Mesenchymal stem cell (in vitro differentiated cells and primary cell): ENCODE results near the gene SYNJ2.
A peak's percentile ranks its signal among the peaks of the same experiment; 100 is the strongest.

Source experiments
- DNase-seq: peaks from one replicate; pipeline ENCODE4 v3.0.0-alpha.2; 2013
- H2AFZ ChIP-seq: one replicate; pipeline ENCODE4 v1.6.1; 2013; ENCODE audit warnings: low read depth, mild to moderate bottlenecking, control low read depth, inconsistent platforms, low read length, moderate library complexity
- H2AK5ac ChIP-seq: 2 replicates; pipeline ENCODE4 v1.6.1; 2013; ENCODE audit warnings: low read length, moderate library complexity, mild to moderate bottlenecking, inconsistent platforms; ENCODE audit not compliant: severe bottlenecking
- H2BK120ac ChIP-seq: one replicate; pipeline ENCODE4 v1.6.1; 2013; ENCODE audit warnings: low read depth, mild to moderate bottlenecking, inconsistent platforms, low read length, moderate library complexity
- H2BK12ac ChIP-seq, 2 experiments: one replicate each; pipeline ENCODE4 v1.6.1; 2013; ENCODE audit warnings: inconsistent platforms in 2 of 2, low read length in 2 of 2, mild to moderate bottlenecking in 2 of 2, moderate library complexity in 2 of 2, control low read depth in 1 of 2
- H2BK15ac ChIP-seq: one replicate; pipeline ENCODE4 v1.6.1; 2013; ENCODE audit warnings: mild to moderate bottlenecking, low read depth, inconsistent platforms; ENCODE audit not compliant: poor library complexity, severe bottlenecking
- H2BK5ac ChIP-seq: 2 replicates; pipeline ENCODE4 v1.6.1; 2013; ENCODE audit warnings: low read depth, mild to moderate bottlenecking, low read length, control low read depth, inconsistent platforms; ENCODE audit not compliant: poor library complexity, severe bottlenecking
- H3K14ac ChIP-seq, 2 experiments: one replicate each; pipeline ENCODE4 v1.6.1; 2013; ENCODE audit warnings: inconsistent platforms in 2 of 2, low read length in 2 of 2, control low read depth in 1 of 2, mild to moderate bottlenecking in 1 of 2, moderate library complexity in 1 of 2
- H3K18ac ChIP-seq, 2 experiments: one replicate each; pipeline ENCODE4 v1.6.1; 2013; ENCODE audit warnings: inconsistent platforms in 2 of 2, low read length in 2 of 2, control low read depth in 1 of 2, low read depth in 1 of 2, mild to moderate bottlenecking in 1 of 2
- H3K23ac ChIP-seq, 2 experiments: one replicate each; pipeline ENCODE4 v1.6.1; 2013; ENCODE audit warnings: inconsistent platforms in 2 of 2, low read length in 2 of 2, mild to moderate bottlenecking in 2 of 2, moderate library complexity in 2 of 2, control low read depth in 1 of 2
- H3K27ac ChIP-seq: 2 replicates; pipeline ENCODE4 v1.5.1; 2013; ENCODE audit warnings: mild to moderate bottlenecking, moderate library complexity, low read length, control low read depth, inconsistent platforms; ENCODE audit not compliant: poor library complexity, severe bottlenecking
- H3K27me3 ChIP-seq, 2 experiments: 2 replicates each; pipeline versions ENCODE4 v1.6.1 to v1.7.0; 2013; ENCODE audit warnings: low read length in 2 of 2, mild to moderate bottlenecking in 2 of 2, moderate library complexity in 2 of 2, control low read depth in 1 of 2, inconsistent platforms in 1 of 2; ENCODE audit not compliant: control insufficient read depth in 1 of 2, insufficient read depth in 1 of 2
- H3K36me3 ChIP-seq, 2 experiments: 2 replicates each; pipeline versions ENCODE4 v1.6.1 to v1.7.0; 2013; ENCODE audit warnings: low read length in 2 of 2, control low read depth in 1 of 2, inconsistent platforms in 1 of 2, low read depth in 1 of 2, mild to moderate bottlenecking in 1 of 2; ENCODE audit not compliant: insufficient read depth in 2 of 2, control insufficient read depth in 1 of 2
- H3K4ac ChIP-seq, 2 experiments: one replicate each; pipeline ENCODE4 v1.6.1; 2013; ENCODE audit warnings: inconsistent platforms in 2 of 2, low read length in 2 of 2, mild to moderate bottlenecking in 2 of 2, moderate library complexity in 2 of 2, control low read depth in 1 of 2, low read depth in 1 of 2
- H3K4me1 ChIP-seq: 2 replicates; pipeline ENCODE4 v1.6.1; 2013; ENCODE audit warnings: low read depth, low read length, control low read depth; ENCODE audit not compliant: control insufficient read depth, insufficient read depth
- H3K4me2 ChIP-seq: 2 replicates; pipeline ENCODE4 v1.6.1; 2013; ENCODE audit warnings: low read length, mild to moderate bottlenecking, inconsistent platforms; ENCODE audit not compliant: poor library complexity, severe bottlenecking
- H3K4me3 ChIP-seq, 2 experiments: 2 replicates each; pipeline versions ENCODE4 v1.5.1 to v1.7.0; 2013; ENCODE audit warnings: low read length in 2 of 2, mild to moderate bottlenecking in 2 of 2, control low read depth in 1 of 2, low read depth in 1 of 2; ENCODE audit not compliant: insufficient read depth in 1 of 2
- H3K79me1 ChIP-seq: replicated peaks from 2 replicates; pipeline ENCODE4 v1.6.1; 2013; ENCODE audit warnings: mild to moderate bottlenecking, control low read depth, low read length, inconsistent platforms; ENCODE audit not compliant: poor library complexity, severe bottlenecking
- H3K9ac ChIP-seq: 2 replicates; pipeline ENCODE4 v1.7.0; 2013; ENCODE audit warnings: mild to moderate bottlenecking, low read length, moderate library complexity
- H3K9me3 ChIP-seq: 2 replicates; pipeline ENCODE4 v1.7.0; 2013; ENCODE audit warnings: mild to moderate bottlenecking, low read length; ENCODE audit not compliant: control insufficient read depth
- H4K8ac ChIP-seq: one replicate; pipeline ENCODE4 v1.6.1; 2013; ENCODE audit warnings: inconsistent platforms, mild to moderate bottlenecking, low read length, moderate library complexity
- H4K91ac ChIP-seq: one replicate; pipeline ENCODE4 v1.6.1; 2013; ENCODE audit warnings: mild to moderate bottlenecking, low read length, inconsistent platforms
- WGBS: methylation state at CpG from one replicate; pipeline ENCODE4 v1.1.7; 2013; ENCODE audit warnings: mixed read lengths; 5-methylcytosine and 5-hydroxymethylcytosine counted together

The SYNJ2 gene

GRCh38 chr6:157982563-157983405 lies 1.1 kb downstream of the SYNJ2 start:
- Histone ChIP-seq H3K14ac (no peak overlapping the region), H3K4me2 (peak overlapping the region; percentile 82)

GRCh38 chr6:157983406-157984119 lies 1.9 kb downstream of the SYNJ2 start:
- Histone ChIP-seq H3K14ac (no peak overlapping the region), H3K18ac (no peak overlapping the region), H3K4ac (no peak overlapping the region), H3K9ac (peak overlapping the region; percentile 88), H4K91ac (no peak overlapping the region), H3K4me1 (peaks cover 38% of the 10 kb centered on the region), H3K27me3 (no peaks in the 10 kb centered on the region), H2AK5ac (no peak overlapping the region), H2AFZ (no peak overlapping the region), H2BK5ac (no peak overlapping the region), H2BK120ac (no peak overlapping the region), H2BK12ac (no peak overlapping the region), H4K8ac (no peak overlapping the region), H2BK15ac (no peak overlapping the region), H3K36me3 (peaks cover 10 to 12% of the 10 kb centered on the region in 2 experiments), H3K27ac (no peak overlapping the region), H3K23ac (no peak overlapping the region), H3K4me2 (peak overlapping the region; percentile 60), H3K9me3 (no peaks in the 10 kb centered on the region), H3K4me3 (peak overlapping the region in 1 of 2 experiments; percentile 91), H3K79me1 (no peaks in the 10 kb centered on the region)
- 91% methylated on average over 8 of the region's 9 CpGs for WGBS
- no peak for DNase-seq

More at GRCh38 chr6:157982563-157983405, 1.1 kb downstream of the SYNJ2 start:
- no peak overlapping the region for H2BK12ac ChIP-seq
- DNase-seq, result peak; percentile 57
- H3K4ac ChIP-seq, result peak overlapping the region in 1 of 2 experiments; percentile 29
- no peak overlapping the region for H4K8ac ChIP-seq
- H3K27me3 ChIP-seq, result no peaks in the 10 kb centered on the region
- H3K36me3 ChIP-seq, result peaks cover 3 to 6% of the 10 kb centered on the region in 2 experiments
- H2BK15ac ChIP-seq, result peak overlapping the region; percentile 2
- H3K27ac ChIP-seq, result peak overlapping the region; percentile 15
- no peak overlapping the region for H2AFZ ChIP-seq
- H3K23ac ChIP-seq, result peak overlapping the region in 1 of 2 experiments; percentile 72
- H3K4me1 ChIP-seq, result peaks cover 30% of the 10 kb centered on the region
- no peaks in the 10 kb centered on the region for H3K79me1 ChIP-seq
- H3K9me3 ChIP-seq, result no peaks in the 10 kb centered on the region
- no peak overlapping the region for H4K91ac ChIP-seq
- no peak overlapping the region for H2BK120ac ChIP-seq
- H2BK5ac ChIP-seq, result no peak overlapping the region
- 60% methylated on average over 17 of the region's 17 CpGs for WGBS
- no peak overlapping the region for H2AK5ac ChIP-seq
- peak overlapping the region; percentile 88 for H3K9ac ChIP-seq
- H3K18ac ChIP-seq, result peak overlapping the region in 1 of 2 experiments; percentile 54
- peak overlapping the region; percentile 91 to 96 for H3K4me3 ChIP-seq

- Histone ChIP-seq H3K36me3 (peaks cover 10 to 12% of the 10 kb centered on the region in 2 experiments), H2BK5ac (no peak overlapping the region), H3K9ac (peak overlapping the region; percentile 88), H2BK15ac (no peak overlapping the region), H2AFZ (no peak overlapping the region), H4K8ac (peak overlapping the region; percentile 88), H3K18ac (peak overlapping the region in 1 of 2 experiments; percentile 74), H2BK120ac (no peak overlapping the region), H3K4me1 (peaks cover 40% of the 10 kb centered on the region), H4K91ac (no peak overlapping the region), H3K4me3 (peak overlapping the region in 1 of 2 experiments; percentile 91), H2AK5ac (no peak overlapping the region), H3K27ac (no peak overlapping the region), H3K4ac (no peak overlapping the region), H3K4me2 (peak overlapping the region; percentile 60), H2BK12ac (no peak overlapping the region), H3K27me3 (no peaks in the 10 kb centered on the region), H3K9me3 (no peaks in the 10 kb centered on the region), H3K79me1 (no peaks in the 10 kb centered on the region), H3K23ac (no peak overlapping the region), H3K14ac (peak overlapping the region in 1 of 2 experiments; percentile 15)
- 99% methylated on average over 4 of the region's 4 CpGs for WGBS
- peak; percentile 35 for DNase-seq
Measured at GRCh38 chr6:157984128-157984527, 2.5 kb downstream of the SYNJ2 start.
